Sigmoid colon (tissue), 4 donors: ENCODE data around the gene SPATA45.

ENCODE experiments used
- EP300 ChIP-seq, 4 donors: sonication (generic); formaldehyde crosslinking; IDR thresholded peaks; one replicate each; pipeline ENCODE4 v1.6.1; 2017; ENCODE audit warnings: antibody characterized with exemption in 4 of 4
- POLR2A ChIP-seq, 2 donors: fragments of 450-650 bp; IDR thresholded peaks; one replicate each; pipeline ENCODE4 v1.6.1; 2016; ENCODE audit warnings: antibody characterized with exemption in 2 of 2, mild to moderate bottlenecking in 2 of 2, moderate library complexity in 2 of 2
- POLR2AphosphoS5 ChIP-seq, 4 donors: sonication (generic); formaldehyde crosslinking; IDR thresholded peaks; one replicate each; pipeline ENCODE4 v1.6.1; 2017; ENCODE audit warnings: antibody characterized with exemption in 4 of 4
- TF ChIP-seq, protein P1 (sequence below), 4 experiments: fragments of 450-650 bp in 3 of 4; fragments of 200-600 bp in 1 of 4; IDR thresholded peaks; one replicate each; pipeline ENCODE4 v1.5.1; 2016 to 2019; ENCODE audit warnings: antibody characterized with exemption in 4 of 4, mild to moderate bottlenecking in 3 of 4, moderate library complexity in 2 of 4

DNA sequence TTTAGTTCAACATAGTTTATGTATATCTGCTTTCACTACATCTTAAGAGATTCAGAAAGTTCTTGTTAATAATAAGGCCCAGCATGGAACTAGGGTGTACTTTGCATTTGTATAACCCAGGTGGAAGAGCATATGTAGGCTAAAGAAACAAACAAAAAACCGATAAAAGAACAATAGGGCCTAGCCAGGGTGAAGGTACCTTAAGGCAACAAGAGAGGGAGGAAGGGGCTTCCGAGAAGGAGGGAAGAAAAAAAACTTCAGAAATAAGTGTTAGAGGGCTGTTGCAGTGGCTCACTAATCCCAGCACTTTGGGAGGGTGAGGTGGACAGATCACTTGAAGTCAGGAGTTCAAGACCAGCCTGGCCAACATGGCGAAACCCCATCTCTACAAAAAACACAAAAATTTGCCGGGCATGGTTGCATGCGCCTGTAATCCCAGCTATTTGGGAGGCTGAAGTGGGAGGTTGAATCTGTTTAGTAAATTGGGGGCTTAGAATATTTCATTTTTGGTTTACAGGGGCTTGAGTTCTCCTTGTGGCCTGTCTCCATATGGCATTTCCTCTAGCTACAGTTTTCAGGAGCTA lies 4.7 kb upstream of the SPATA45 start:
- TF ChIP-seq, protein P1, sequence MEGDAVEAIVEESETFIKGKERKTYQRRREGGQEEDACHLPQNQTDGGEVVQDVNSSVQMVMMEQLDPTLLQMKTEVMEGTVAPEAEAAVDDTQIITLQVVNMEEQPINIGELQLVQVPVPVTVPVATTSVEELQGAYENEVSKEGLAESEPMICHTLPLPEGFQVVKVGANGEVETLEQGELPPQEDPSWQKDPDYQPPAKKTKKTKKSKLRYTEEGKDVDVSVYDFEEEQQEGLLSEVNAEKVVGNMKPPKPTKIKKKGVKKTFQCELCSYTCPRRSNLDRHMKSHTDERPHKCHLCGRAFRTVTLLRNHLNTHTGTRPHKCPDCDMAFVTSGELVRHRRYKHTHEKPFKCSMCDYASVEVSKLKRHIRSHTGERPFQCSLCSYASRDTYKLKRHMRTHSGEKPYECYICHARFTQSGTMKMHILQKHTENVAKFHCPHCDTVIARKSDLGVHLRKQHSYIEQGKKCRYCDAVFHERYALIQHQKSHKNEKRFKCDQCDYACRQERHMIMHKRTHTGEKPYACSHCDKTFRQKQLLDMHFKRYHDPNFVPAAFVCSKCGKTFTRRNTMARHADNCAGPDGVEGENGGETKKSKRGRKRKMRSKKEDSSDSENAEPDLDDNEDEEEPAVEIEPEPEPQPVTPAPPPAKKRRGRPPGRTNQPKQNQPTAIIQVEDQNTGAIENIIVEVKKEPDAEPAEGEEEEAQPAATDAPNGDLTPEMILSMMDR (IDR thresholded peaks at IDR 0.05): no peak
- TF ChIP-seq POLR2AphosphoS5 (IDR thresholded peaks at IDR 0.05) (no peak), EP300 (IDR thresholded peaks at IDR 0.05) (no peak), POLR2A (IDR thresholded peaks at IDR 0.05) (no peak)
